Stimulated activated naive B cell treated with anti-CD40 and anti-IgM and Interleukin-4, amounts not matched to agents 10 μg/mL and 1 μg/mL and 100 μg/mL, for 72 hours (primary cell): Measurements from ENCODE around the gene HRH3.
A peak's percentile ranks its signal among the peaks of the same experiment; 100 is the strongest.

Source experiments
- ATAC-seq, 2 donors: fragments of 150-1000 bp; cut with Tn5 transposase; replicated peaks; 2 replicates each; pipeline ENCODE4 v1.10.0; 2021; ENCODE audit warnings: moderate library complexity in 1 of 2
- DNase-seq: peaks from one replicate; pipeline ENCODE4 v3.0.0; 2021
- H3K27ac Mint-ChIP-seq: one replicate; pipeline ENCODE4 v1.8.0; 2022; ENCODE audit warnings: mild to moderate bottlenecking, mixed read lengths
- H3K27me3 Mint-ChIP-seq, 2 donors: one replicate each; pipeline ENCODE4 v1.8.0; 2022; ENCODE audit warnings: mixed read lengths in 2 of 2
- H3K36me3 Mint-ChIP-seq, 2 donors: one replicate each; pipeline ENCODE4 v1.8.0; 2022; ENCODE audit warnings: mixed read lengths in 2 of 2, mild to moderate bottlenecking in 1 of 2
- H3K4me1 Mint-ChIP-seq, 2 donors: one replicate each; pipeline ENCODE4 v1.8.0; 2022; ENCODE audit warnings: mixed read lengths in 2 of 2, mild to moderate bottlenecking in 1 of 2
- H3K4me3 Mint-ChIP-seq, 2 donors: one replicate each; pipeline ENCODE4 v1.8.0; 2022; ENCODE audit warnings: mild to moderate bottlenecking in 2 of 2, mixed read lengths in 2 of 2, moderate library complexity in 1 of 2
- H3K9me3 Mint-ChIP-seq, 2 donors: one replicate each; pipeline ENCODE4 v1.8.0; 2022; ENCODE audit warnings: mixed read lengths in 2 of 2, mild to moderate bottlenecking in 1 of 2

The HRH3 gene

DNA sequence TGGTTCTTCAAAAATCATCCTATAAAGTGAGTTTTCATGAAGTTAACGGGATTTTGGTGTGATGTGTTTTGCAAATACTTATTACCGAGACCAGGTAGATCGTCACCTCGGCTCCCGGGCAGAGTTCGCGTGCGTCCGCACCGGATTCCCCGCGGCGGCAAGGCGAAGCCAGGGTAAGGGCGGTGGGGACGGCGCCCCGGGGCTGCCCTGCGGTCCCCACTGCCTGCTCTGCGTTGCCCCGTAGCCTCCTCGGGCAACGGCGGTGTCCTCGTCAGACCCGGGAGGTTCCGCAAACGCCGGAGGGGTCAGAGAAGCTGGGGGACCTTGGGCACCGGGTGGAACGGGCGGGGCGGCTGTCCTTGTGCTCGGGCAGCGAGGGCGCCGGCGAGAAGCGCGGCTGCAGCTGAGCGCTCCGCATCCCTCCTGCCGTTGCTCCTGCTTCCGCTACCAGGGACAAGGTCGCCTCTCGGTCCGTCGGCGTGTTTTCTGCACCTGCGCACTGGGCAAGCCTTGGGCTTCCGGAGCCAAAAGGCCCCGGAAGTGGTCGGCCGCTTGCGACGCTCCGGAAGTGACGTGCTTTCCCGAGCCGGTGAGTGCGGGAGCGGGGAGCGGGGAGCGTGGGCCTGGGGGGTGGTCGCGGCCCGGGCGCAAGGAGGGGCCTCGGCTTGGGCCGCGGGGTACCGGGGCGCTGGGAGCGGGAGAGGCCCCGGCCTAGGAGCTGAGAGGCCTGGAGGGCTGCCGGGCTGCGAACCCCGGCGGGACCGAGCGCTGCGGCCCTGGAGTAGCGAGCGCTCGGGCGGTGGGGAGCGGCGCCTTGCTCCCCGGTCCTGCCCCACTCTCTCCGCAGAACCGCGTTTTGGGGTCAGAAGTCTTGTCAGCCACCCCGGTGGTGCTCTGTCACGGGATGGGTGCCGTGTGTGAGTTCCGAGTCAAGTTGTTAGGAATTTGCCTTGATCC lies 37.3 kb downstream of the HRH3 start, which contains the start of gene MTG2:
TSS of gene MTG2 (plus strand) at position 560 of the 957 bp plus-strand sequence. CDS start 10,393 bp downstream, outside the sequence.
- Mint-ChIP-seq H3K4me3 (peak within 1 kb of the TSS; percentile 94 to 97), H3K36me3 (peaks cover 11 to 22% of the 10 kb centered on the region in 2 donors), H3K9me3 (no peaks in the 10 kb centered on the region), H3K27ac (peak within 1 kb of the TSS; percentile 98), H3K27me3 (no peaks in the 10 kb centered on the region), H3K4me1 (peaks cover 24 to 34% of the 10 kb centered on the region in 2 donors)
- ATAC-seq: peak; percentile 96
- peak; percentile 91 for DNase-seq

DNA sequence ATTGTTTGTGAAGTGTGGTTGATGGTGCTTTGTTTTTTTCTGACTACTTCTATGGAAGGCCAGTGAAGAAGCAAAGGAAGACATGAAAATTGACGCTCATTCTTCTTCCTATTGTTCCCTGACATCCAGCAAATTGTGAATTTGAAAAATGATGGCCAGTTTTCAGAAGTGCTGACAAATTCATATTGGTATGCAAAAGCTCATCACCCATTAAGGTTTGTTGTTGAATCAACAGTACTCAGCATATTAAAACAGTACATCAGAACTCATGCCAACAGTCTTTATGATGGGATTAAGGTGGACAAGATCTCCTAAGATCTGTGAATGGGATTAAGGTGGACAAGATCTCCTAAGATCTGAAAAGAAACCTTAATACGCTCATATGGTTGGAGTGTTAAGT lies 38.3 kb downstream of the HRH3 start:
- ATAC-seq: no peak
- Mint-ChIP-seq H3K36me3 (peaks cover 12 to 24% of the 10 kb centered on the region in 2 donors), H3K4me1 (peaks cover 17 to 26% of the 10 kb centered on the region in 2 donors), H3K27me3 (no peaks in the 10 kb centered on the region), H3K4me3 (peak overlapping the region; percentile 94 to 97), H3K9me3 (no peaks in the 10 kb centered on the region), H3K27ac (peak overlapping the region; percentile 98)
- DNase-seq: no peak

DNA sequence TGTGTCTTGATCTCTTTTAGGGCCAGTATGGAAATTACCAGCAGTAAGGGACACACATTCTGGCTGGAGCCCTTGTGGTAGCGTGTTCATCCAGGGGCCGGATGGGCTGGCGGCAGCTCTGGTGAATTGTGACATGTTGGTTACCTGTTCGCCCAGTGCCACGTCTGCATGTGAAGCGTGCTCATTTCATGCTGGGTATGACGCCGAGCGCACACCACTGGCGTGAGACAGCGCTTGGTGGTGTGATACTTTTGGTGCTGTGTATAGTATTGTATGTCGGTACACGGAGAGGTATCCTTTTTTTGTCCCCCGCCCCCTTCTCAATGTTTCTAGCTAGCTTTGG lies 40.9 kb downstream of the HRH3 start:
- Mint-ChIP-seq H3K9me3 (no peaks in the 10 kb centered on the region), H3K4me1 (peaks cover 8 to 15% of the 10 kb centered on the region in 2 donors), H3K36me3 (peaks cover 18 to 33% of the 10 kb centered on the region in 2 donors), H3K27ac (no peak overlapping the region), H3K27me3 (no peaks in the 10 kb centered on the region), H3K4me3 (no peak overlapping the region)
- DNase-seq: no peak
- no peak for ATAC-seq

DNA sequence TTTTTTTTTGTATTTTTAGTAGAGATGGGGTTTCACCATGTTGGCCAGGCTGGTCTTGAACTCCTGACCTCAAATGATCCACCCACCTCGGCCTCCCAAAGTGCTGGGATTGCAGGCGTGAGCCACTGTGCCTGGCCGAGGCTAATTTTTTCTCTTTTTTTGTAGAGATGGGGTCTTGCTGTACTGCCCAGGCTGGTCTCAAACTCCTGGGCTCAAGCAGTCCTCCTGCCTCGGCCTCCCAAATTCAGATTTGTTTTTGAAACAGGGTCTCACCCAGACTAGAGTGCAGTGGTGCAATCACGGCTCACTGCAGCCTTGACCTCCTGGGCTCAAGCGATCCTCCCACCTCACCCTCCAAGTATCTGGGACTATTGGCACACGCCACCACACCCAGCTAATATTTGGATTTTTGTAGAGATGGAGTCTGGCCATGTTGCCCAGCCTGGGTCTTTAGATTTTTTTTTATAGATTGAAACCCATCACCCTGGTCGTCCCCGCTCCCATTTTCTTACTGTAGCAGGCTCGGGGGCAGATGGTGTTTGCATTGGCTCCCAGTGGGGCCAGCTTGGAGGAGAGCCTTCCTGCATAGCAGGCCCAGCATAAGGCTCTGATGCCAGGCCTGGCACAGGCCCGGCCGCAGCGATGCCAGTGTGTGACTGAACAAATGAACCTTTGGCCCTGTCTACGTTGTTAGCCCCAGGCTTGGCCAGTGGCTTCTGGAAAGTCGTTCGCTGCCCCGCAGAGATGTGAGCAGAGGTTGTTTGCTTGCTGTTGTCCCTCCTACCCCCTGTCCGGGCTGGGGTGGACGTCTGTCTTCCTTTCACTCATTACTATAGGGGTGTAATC lies 41.5 kb downstream of the HRH3 start:
- DNase-seq: no peak
- peaks cover 6 to 9% of the 10 kb centered on the region in 2 donors for H3K4me1 Mint-ChIP-seq
- no peak overlapping the region for H3K4me3 Mint-ChIP-seq
- peaks cover 21 to 36% of the 10 kb centered on the region in 2 donors for H3K36me3 Mint-ChIP-seq
- H3K9me3 Mint-ChIP-seq: no peaks in the 10 kb centered on the region
- H3K27ac Mint-ChIP-seq: no peak overlapping the region
- no peaks in the 10 kb centered on the region for H3K27me3 Mint-ChIP-seq
- ATAC-seq: no peak

DNA sequence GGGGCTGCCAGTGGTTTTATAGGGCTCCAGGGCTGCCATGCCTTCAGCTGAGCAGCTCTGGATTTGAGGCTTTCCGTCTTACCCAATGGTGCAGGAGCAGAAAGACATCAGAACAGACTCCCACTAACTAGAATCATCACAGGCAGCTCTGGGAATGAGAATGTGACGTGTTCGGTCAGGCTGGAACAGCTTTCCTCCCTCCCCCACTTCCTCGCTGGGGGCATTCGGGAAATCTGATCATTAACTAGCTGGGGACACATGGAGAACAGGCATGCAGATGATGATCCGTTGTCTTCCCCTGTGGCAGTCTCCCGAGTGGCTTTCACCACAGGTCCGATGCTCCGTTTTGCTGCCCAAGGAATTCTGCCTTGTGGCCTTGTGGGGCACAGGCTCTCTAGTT lies 42.8 kb downstream of the HRH3 start:
- no peak for ATAC-seq
- H3K27ac Mint-ChIP-seq: no peak overlapping the region
- H3K4me1 Mint-ChIP-seq: peaks cover 4 to 7% of the 10 kb centered on the region in 2 donors
- H3K36me3 Mint-ChIP-seq: peaks cover 21 to 36% of the 10 kb centered on the region in 2 donors
- no peaks in the 10 kb centered on the region for H3K27me3 Mint-ChIP-seq
- no peaks in the 10 kb centered on the region for H3K9me3 Mint-ChIP-seq
- H3K4me3 Mint-ChIP-seq: no peak overlapping the region
- DNase-seq: no peak

DNA sequence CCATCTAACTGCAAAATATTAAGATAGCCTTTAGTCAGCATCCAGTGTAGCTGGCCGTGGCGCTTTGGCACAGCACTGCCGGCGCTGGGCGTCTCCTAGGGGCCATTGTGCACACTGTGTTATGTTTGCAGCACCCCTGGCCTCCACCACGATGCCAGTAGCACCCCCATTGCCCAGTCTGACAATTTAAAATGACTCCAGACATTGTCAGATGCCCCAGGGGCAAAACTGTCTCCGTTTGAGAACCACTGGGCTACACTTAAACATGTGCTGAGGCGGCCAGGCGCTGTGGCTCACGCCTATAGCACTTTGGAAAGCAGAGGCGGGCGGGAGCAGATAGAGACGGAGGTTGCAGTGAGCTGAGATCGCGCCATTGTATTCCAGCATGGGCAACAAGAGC lies 43.2 kb downstream of the HRH3 start:
- Mint-ChIP-seq H3K27ac (no peak overlapping the region), H3K9me3 (no peaks in the 10 kb centered on the region), H3K27me3 (no peaks in the 10 kb centered on the region), H3K4me3 (no peak overlapping the region), H3K4me1 (peaks cover 3% of the 10 kb centered on the region in 2 donors), H3K36me3 (peaks cover 21 to 36% of the 10 kb centered on the region in 2 donors)
- ATAC-seq (no peak), DNase-seq (no peak)

DNA sequence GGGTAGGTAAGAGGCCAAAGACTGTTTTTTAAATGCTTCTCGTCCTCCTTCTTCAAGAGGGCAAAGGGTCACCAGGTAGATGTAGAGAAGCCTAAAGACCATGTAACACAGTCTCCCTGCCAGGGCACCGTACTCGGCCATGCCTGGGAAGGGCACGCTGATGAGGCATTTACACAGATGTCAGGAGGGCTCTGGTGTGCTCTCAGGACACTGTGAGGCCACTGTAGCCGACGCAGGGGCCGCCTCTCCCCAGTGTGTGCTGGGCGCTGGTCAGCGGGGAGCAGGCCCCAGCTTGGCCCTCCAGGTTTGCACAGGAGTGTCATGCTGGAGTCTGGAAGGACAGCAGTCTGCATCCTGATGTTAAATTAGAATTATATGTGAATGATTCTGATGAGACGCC lies 44.4 kb downstream of the HRH3 start:
- no peaks in the 10 kb centered on the region for H3K4me1 Mint-ChIP-seq
- H3K9me3 Mint-ChIP-seq: no peaks in the 10 kb centered on the region
- H3K27me3 Mint-ChIP-seq: no peaks in the 10 kb centered on the region
- ATAC-seq (no peak), DNase-seq (no peak)
- no peak overlapping the region for H3K4me3 Mint-ChIP-seq
- H3K27ac Mint-ChIP-seq: peak overlapping the region; percentile 77
- H3K36me3 Mint-ChIP-seq: peaks cover 21 to 36% of the 10 kb centered on the region in 2 donors

DNA sequence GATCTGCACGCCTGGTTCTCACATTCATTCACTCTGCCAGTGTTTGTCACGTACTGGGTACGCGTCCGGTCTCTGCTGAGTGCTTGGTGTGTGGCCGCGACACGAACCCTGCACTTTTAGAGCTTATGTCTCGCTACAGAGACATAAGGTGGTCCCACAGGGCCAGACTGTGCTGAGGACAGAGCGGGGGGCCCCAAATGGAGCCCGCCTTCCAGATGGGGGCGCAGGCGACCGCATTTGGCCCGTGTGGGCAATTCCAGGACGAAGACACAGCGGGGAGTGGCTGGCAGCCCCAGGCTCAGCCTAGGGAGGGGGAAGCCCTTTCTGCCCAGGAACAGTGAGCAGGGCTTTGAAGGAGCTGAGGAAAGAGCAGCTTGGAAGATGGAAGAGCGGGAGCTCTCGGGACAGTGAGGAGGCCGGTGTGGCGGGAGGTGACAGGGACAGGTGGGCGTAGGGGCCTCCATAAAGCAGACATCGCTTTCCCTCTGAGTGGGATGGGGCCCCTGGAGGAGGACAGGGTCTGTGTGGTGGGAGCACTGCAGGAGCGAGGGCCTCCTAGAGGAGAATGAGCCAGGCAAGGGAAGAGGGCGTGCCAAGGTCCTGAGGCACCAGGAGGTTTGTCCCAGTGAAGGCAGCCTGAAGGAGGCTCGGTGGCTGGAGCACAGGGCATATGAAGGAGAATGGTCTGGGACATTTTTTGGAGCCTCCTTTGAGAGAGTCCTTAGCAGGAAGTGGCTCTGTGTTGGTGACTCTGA lies 45.0 kb downstream of the HRH3 start:
- Mint-ChIP-seq H3K27ac (peak overlapping the region; percentile 77), H3K27me3 (no peaks in the 10 kb centered on the region), H3K4me3 (no peak overlapping the region), H3K9me3 (no peaks in the 10 kb centered on the region), H3K4me1 (no peaks in the 10 kb centered on the region), H3K36me3 (peaks cover 21 to 36% of the 10 kb centered on the region in 2 donors)
- DNase-seq (no peak), ATAC-seq (no peak)

DNA sequence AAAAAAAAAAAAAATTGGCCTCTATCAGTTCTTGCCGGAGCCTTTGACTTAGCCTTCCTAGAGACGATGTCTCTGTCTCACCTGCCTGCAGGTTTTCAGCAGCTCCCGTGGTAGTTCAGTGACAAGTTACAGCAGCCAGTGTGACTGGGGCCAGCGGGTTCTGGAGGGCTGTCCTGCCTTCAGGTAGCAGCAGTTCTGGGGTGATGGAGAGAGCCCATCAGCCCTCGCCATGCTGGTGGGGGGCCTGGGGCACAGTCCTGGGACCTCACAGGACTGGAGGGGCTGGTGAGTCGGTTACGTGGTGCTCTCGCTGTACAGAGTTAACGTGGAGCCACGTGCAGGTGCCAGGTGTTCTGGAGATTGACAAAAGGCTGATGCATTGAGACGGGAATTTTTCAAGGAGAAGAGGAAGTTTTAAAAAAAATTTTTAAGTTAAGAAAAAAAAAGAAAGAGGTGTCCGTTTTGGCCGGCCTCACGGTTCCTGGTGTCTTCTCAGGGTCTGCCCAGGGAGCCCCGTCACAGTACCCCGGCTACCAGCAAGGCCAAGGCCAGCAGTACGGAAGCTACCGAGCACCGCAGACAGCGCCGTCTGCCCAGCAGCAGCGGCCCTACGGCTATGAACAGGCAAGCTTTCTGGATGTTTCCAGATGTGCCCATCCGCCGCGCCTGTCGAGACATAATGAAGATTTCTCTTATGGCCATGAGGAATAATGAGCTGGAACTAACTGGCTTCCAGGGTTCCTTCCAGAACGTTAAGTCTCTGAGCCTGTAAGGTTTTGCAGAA lies 45.9 kb downstream of the HRH3 start:
- H3K36me3 Mint-ChIP-seq: peaks cover 26 to 41% of the 10 kb centered on the region in 2 donors
- no peak for ATAC-seq
- H3K4me1 Mint-ChIP-seq: no peaks in the 10 kb centered on the region
- H3K27ac Mint-ChIP-seq: no peak overlapping the region
- H3K9me3 Mint-ChIP-seq: no peaks in the 10 kb centered on the region
- DNase-seq: no peak
- no peaks in the 10 kb centered on the region for H3K27me3 Mint-ChIP-seq
- H3K4me3 Mint-ChIP-seq: no peak overlapping the region

DNA sequence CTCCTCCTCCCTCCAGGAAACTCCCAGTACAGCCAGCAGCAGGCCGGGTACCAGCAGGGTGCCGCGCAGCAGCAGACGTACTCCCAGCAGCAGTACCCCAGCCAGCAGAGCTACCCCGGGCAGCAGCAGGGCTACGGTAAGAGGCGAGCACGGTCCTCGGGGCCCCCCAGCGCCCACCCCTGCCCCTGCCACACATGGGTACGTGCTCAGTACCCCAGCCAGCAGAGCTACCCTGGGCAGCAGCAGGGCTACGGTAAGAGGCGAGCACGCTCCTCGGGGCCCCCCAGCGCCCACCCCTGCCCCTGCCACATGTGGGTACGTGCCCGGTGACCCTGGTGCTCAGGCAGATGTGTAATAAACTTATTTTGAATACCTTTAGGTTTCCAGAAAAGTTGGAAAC lies 47.4 kb downstream of the HRH3 start:
- DNase-seq (no peak), ATAC-seq (no peak)
- Mint-ChIP-seq H3K4me1 (no peaks in the 10 kb centered on the region), H3K36me3 (peaks cover 32 to 49% of the 10 kb centered on the region in 2 donors), H3K27ac (peak overlapping the region; percentile 31), H3K27me3 (no peaks in the 10 kb centered on the region), H3K4me3 (no peak overlapping the region), H3K9me3 (no peaks in the 10 kb centered on the region)

DNA sequence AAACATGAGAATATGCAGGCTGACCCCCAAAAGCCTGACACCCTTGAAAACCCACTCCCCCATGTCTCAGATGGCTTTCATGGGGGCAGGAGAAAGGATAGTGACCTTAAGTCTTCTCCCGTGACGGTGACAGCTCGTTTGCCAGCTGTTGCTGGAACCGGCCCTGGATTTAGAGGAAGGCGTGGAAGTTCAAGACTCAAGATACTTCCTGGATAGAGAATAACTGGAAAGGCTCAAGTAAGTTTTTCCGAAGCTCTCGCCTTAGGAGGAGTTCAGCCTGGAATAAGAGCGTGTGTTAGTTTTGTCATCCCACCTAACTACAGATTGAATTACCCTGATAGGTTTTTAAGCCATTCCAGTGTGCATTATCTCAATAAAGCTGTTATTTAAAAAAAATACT lies 48.8 kb downstream of the HRH3 start:
- Mint-ChIP-seq H3K27me3 (no peaks in the 10 kb centered on the region), H3K9me3 (no peaks in the 10 kb centered on the region), H3K4me3 (no peak overlapping the region), H3K27ac (no peak overlapping the region), H3K4me1 (no peaks in the 10 kb centered on the region), H3K36me3 (peaks cover 32 to 46% of the 10 kb centered on the region in 2 donors)
- DNase-seq (no peak), ATAC-seq (no peak)

DNA sequence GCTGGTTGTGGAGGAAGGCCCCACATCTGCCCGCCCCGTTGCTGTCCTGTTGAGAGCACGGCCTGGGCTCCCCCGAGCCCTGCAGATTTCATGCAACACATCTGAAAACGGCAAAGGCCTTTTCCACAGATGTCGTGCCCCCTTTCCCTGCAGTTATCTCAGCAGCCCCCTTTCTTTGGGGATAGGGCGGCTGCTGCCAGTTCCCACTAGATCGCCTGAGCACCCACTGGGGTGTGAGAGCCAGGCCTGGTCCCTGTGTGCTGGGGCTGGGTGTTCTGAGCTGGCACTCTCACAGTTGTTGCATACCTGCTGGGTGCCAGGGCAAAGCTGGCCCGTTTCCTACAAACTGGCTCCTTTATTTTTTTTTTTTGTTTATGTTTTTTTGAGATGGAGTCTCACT lies 49.5 kb downstream of the HRH3 start:
- peaks cover 35 to 47% of the 10 kb centered on the region in 2 donors for H3K36me3 Mint-ChIP-seq
- no peak overlapping the region for H3K4me3 Mint-ChIP-seq
- no peaks in the 10 kb centered on the region for H3K9me3 Mint-ChIP-seq
- ATAC-seq (no peak), DNase-seq (no peak)
- H3K27ac Mint-ChIP-seq: no peak overlapping the region
- no peaks in the 10 kb centered on the region for H3K4me1 Mint-ChIP-seq
- no peaks in the 10 kb centered on the region for H3K27me3 Mint-ChIP-seq

DNA sequence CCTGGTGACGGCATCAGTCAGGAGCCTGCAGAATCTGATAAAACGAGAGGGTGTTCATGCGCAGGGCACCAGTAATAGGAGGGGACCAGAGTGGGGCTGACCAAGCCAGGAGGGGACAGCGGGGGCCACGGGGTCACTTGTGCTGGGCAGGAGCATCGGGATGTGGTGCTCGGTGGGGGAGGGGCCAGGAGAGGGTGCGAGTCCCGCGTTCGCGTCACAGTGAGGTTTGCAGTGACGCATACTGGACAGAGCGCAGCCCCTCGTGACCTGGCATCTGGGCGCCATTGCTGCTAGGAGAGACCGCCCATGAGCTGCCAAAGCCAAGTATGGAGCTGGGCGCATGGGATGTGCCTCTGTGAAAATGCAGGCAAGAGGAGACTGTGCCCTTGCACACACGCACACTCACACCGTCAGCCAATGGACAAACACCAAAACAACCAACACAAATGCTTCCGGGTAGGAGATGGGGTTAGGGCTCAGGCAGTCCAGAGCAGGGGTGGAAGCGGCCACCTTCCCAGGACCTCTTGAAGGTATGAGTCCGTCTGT lies 51.1 kb downstream of the HRH3 start:
- H3K9me3 Mint-ChIP-seq: no peaks in the 10 kb centered on the region
- H3K27ac Mint-ChIP-seq: no peak overlapping the region
- DNase-seq: no peak
- H3K36me3 Mint-ChIP-seq: peaks cover 37 to 45% of the 10 kb centered on the region in 2 donors
- no peaks in the 10 kb centered on the region for H3K4me1 Mint-ChIP-seq
- no peak overlapping the region for H3K4me3 Mint-ChIP-seq
- no peak for ATAC-seq
- H3K27me3 Mint-ChIP-seq: no peaks in the 10 kb centered on the region
